ENCODE measurements around the gene SKA3.
"Not testable (repeated sequence)": the region's sequence is repeated elsewhere in the genome, so short reads cannot be mapped to it uniquely, and the experiment has no call there.

SKA3 gene

DNA sequence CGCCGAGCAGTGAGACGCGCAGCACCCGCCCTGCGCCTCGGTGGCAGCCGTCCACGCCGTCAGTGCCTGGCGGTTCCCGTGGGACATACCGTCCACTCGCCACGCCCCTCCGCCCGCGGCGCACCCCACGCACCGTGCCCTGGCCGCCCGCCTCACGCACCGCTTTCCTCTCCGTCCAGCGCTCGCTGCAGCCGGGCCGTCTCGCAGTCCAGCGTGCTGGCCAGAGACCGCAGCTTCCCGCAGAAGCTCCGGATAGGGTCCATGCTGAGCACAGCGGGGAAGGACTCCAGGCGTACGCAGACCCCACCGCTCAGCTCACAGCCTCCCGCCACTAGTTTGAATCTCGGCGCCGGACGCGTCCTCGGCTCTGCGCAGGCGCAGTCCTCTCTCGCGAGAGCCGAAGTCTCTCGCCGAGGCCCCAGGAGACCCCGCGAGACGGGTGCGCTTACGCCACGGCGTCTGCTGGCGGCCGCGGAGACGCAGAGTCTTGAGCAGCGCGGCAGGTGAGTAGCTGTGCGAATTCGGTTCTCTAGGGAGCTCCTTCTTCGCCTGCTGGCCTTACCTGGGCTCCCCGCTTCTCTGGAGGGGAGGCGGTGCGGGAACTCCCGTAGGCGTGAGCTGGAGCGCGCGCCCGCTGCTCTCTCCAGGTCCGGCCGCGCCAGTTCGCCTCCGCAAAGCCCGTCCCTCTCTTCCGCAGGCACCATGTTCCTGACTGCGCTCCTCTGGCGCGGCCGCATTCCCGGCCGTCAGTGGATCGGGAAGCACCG, at the start of gene SKA3, which contains the start of gene MRPL57:
Gene SKA3 (minus strand): TSS at position 338 of the 767 bp plus-strand sequence. CDS start 75 bp downstream, at position 263.
Gene MRPL57 (plus strand): TSS at position 444 of the 767 bp plus-strand sequence. CDS start 259 bp downstream, at position 703.
- peak; percentile 92 for DNase-seq (ENCODE audit: low read depth)

DNA sequence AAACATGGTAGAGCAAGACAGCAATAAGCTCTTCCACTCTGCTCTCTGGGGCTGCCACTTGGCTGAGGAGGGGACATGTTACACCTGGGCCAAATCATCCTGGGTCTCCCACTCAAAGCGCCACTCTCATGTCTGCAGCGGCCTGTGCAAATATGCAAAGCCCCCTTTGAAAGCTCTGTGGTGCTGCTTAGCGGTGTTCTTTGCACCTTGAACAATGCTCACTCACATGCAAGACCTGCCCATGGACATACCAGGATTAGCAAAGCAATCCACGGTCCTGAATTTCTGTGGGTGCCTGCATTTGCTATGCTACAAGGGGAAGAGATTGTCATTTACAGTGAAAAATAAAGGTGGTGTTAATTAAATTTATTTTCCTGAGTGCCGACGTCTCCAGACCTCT, 48.7 kb upstream of the SKA3 start:
- no peak for DNase-seq (ENCODE audit: low read depth)

DNA sequence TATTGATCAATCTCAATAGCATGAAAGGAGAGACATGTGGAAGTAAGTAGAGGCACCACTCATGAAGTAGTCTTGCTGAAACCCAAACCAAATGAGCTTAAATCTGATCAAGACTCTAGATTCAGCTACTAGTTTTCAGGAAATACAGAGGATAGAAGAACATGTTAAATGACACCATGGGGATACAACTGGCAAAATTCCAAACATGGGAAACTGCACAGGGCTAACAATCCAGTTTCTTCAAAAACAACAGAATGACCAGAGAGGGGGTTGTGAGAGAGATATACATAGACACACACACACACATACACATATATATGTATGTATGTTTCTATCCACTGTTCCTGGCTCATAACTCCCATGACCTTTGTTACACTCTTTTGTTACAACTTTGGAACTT, 44.9 kb upstream of the SKA3 start:
- DNase-seq (ENCODE audit: low read depth), result no peak

DNA sequence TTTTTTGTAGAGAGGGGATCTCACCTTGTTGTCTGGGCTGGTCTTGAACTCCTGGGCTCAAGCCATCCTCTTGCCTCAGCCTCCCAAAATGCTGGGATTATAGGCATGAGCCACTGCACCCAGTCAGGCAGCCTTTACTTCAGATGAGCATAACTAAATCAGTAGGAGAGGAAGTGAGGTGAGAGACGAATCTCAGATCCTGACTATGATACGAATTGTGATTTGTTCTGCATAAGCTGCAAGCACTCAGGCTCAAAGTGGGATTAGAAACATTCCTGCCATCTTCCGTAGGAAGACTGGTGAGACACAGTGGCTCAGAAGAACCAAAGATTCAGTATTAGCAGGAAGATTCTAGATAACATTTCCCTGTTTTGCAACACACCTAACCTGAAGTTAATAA, 43.4 kb upstream of the SKA3 start:
- DNase-seq (ENCODE audit: low read depth), result not testable (repeated sequence)

DNA sequence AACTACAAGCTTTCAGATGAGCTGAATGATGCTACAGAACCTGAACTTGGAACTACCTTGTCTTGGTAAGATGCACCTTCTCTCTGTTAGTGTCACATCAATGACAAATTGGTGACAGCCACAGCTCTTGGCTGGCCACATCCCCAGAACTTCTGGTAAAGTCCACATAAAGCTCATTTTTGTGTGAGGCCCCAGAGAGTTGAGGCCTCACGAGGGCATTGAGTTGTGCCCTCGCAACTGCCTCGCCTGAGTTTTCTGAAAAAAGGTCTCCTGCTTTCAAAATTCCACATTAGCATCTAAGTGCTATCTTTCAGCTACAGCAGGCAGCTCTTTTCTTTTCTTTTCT, 42.7 kb upstream of the SKA3 start:
- DNase-seq (ENCODE audit: low read depth), result no peak

DNA sequence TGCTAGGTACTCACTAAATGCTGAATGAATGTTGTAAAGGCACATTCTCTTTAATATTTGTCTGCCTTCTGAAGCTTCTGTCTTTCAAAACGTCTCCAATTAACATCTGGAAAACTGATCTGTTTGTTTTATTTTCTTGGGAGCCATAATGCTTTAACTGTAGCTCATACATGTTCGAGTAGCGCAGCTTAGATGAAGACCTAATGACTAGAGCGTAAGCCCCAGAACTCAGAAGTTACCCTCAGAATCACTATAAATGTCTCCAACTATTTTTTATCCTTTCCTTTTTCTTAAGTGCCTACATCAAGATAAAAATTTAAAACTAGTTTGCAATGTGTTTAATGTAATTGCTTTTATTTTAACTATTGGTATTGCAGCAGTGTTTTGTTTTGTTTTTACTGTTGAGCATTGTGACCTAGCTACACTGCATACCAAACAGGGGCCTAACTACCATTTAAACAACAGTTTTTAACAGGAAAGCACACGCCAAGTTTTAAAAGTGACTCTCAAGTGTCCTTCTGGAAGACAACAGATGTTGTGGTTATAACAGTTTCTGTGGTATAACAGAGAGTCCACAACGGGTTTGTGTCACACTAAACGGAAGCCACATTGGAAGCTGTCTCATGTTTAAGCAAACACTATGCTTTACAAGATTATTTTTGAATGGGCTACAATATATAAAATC, 42.1 kb upstream of the SKA3 start:
- DNase-seq (ENCODE audit: low read depth), result no peak

DNA sequence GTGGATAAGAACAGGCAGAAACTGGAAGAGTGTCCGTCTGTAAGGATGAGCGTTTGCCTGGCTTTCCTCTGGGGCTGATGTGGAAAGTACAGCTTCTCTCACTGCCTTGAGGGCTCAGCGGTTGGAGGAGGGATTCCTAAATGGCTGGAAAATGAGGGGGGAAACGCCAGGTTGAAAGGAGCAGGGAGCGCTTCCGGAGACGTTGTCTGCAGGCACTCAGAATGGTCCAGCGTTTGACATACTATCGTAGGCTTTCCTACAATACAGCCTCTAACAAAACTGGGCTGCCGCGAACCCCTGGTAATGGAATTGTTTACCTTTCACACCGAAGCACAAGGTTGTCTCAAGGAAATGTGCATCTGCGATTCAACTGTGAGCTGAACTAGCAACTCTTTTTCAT, 40.0 kb upstream of the SKA3 start:
- DNase-seq (ENCODE audit: low read depth), result no peak

DNA sequence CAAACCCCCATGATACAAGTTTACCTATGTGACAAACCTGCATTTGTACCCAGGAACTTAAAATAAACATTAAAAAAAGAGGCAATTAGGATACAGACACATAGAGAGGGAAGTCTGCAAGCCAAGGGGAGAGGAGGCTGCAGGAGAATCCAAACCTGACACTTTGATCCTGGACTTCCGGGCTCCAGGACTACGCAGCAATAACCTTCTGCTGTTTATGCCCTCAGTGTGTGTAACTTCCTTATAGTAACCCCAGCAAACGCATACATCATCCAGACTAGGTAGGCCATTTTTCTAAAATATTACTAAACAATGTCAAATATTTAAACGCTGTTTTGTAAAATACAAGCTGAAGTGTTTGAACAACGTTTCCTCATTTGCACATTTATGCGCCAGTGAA, 39.1 kb upstream of the SKA3 start:
- not testable (repeated sequence) for DNase-seq (ENCODE audit: low read depth)

DNA sequence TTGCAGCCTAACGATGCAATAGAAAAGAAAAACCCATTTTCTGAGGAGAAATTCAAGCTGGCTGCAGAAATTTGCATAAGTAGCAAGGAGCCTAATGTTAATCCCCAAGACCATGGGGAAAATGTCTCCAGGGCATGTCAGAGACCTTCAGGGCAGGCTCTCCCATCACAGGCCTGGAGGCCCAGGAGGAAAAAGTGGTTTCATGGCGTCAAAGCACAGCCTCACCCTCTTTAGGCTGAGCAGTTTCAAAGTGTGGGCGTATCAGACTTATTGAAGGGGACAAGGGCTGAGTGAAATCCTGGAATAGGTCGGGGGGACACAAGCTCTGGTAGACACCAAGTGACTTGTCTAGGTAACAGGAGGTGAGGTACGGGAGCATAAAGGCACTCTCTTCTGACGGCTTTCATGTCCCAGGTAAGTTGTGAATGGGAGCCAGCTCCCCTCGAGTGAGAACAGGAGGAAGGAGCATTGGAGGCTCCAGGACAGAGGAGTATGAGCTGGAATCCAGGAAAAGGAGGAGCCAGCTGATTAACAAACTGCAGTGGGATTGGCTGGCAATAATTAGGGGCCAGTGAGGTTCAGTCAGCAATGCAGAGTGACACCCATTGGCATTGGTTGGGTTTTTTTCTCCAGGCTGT, 35.9 kb upstream of the SKA3 start:
- no peak for DNase-seq (ENCODE audit: low read depth)

DNA sequence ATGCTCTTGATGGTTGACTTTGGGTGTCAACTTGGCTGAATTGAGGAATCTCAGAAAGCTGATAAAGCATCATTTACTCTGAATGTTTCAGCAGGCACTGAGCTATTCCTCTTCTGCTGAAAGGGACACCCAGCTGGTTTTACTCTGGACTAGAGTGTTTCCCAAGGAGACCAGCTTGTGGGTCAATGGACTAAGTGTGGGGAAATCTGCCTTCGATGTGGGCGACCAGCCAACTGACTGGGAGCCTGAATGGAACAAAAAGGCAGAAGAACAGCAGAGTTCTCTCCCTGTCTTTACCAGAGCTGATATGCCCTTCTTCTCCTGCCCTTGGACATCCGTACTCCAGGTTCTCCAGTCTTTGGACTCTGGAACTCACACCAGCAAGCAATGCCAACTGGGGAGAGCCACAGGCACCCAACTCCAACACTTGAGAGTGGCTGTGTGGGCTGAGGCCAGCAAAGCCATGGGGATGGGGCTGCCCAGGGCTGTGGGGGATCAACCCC, 32.4 kb upstream of the SKA3 start:
- DNase-seq (ENCODE audit: low read depth), result peak; percentile 12

DNA sequence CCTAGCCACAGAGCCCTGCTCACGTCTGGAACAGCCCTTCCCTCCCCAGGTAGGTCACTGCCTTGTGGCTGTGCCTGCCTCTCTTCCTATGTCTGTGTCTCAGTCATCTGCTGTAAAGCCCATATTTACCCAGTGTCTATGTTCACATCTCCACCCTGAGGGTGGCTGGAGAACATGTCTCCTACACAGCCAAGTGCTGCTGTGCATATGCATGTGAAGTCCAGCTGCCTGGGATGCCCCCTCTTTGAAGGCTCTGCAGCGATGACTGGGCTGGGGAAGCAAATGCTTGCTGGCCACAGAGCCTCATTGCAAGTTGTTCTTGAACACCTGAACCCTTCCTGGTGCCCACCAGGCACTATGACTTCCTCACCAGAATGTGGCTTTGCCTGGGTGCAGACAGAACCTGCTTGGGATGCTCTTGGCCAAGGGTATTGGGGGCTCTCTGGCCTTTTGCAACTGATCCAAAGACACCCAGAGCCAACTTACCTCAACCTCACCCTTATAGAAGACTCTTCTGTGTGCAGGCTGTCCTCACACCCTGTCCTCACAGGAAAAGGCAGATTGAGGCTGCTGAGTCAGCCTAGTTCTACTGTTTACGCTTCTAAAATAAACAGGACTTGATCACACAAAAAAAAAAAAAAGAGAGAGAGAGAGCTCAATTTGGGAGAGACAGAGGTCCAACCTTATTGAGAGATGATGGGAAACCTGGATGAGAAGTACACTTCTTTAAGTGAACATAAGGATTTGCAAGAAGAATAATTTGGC, 26.6 kb upstream of the SKA3 start:
- DNase-seq (ENCODE audit: low read depth), result peak; percentile 50

DNA sequence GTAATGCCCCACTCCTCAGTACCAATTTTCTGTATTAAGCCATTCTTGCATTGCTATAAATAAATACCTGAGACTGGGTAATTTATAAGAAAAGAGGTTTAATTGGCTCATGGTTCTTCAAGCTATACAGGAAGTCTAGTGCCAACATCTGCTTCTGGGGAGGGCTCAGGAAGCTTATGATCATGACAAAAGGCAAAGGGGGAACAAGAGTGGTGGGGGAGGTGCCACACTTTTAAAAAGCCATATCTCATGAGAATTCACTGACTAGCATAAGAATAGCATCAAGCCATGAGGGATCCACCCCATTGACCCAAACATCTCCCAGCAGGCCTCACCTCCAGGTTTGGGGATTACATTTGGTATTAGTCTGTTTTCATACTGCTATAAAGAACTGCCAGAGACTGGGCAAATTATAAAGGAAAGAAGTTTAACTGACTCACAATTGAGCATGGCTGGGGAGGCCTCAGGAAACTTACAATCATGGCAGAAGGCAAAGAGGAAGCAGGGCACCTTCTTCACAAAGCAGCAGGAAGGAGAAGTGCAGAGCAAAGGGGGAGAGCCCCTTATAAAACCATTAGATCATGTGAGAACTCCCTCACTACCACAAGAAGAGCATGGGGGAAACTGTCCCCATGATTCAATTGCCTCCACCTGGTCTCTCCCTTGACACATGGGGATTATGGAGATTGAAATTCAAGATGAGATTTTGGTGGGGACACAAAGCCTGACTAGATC, 25.3 kb upstream of the SKA3 start:
- not testable (repeated sequence) for DNase-seq (ENCODE audit: low read depth)

DNA sequence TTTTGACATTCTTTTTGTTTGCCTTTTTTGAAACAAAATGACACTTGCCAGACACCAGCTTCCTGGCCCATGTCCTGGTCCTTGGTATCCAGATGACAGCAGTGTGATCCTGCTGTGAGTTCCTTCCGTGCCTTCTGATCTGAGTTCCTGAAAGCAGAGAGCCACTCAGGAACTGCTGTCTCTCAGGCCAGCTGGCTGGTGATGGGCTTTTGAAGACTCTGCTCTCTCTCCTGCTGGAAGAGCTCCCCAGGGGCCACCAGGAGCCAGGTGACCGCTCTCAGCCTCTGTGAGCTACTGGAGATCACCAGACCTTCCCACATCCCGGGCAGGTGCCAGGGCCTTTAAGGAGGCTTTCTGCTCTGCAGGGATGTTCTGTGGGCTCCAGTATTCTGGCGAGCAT, 22.0 kb upstream of the SKA3 start:
- not testable (repeated sequence) for DNase-seq (ENCODE audit: low read depth)

DNA sequence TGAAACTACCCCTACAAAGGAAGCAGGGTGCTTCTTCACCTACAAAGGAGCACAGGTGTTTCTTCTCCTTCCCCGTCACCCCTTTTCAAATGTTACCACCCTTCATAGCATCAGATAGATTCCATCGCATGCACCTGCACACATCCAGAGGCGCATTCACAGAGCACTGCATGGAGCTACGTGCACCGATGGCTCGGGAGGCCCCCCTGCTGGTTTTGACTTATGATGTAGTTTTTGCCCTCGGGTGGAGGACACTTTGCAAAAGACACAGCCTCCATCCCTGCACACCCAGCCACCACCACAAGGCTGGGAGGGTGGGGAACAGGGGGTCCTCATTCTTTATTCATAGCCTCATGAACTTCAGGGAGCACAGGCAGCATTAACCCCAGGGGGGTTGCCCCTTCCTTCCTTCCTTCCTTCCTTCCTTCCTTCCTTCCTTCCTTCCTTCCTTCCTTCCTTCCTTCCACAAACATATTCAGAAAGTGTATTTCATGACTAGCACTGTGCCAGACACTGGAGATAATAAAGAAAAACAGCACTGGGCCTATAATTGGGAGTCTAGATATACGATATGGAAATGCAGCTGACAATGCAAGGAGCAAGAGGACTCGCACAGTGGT, 21.4 kb upstream of the SKA3 start:
- not testable (repeated sequence) for DNase-seq (ENCODE audit: low read depth)

DNA sequence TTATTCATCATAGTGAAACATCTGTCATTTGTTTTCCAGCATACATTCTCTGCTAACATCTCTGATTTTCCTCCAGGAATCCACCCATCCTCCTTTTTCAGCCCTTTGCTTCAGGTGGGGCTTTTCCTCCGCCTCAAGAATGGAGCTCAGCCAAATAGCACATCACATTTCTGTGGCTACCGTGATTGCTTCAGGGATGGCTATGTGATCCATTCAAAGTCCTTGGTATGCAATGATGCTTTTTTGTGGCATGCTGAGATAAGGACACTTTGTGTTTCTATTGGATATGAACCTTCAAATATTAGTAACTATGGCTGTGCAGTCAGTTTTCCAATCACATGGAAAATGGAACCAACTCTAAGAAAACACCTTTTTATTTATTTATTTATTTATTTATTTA, 18.4 kb upstream of the SKA3 start:
- DNase-seq (ENCODE audit: low read depth), result peak; percentile 71

DNA sequence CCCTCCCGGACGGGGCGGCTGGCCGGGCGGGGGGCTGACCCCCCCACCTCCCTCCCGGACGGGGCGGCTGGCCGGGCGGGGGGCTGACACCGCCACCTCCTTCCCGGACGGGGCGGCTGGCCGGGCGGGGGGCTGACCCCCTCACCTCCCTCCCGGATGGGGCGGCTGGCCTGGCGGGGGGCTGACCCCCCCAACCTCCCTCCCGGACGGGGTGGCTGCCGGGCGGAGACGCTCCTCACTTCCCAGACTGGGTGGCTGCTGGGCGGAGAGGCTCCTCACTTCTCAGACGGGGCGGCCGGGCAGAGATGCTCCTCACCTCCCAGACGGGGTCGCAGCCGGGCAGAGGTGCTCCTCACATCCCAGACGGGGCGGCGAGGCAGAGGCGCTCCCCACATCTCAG, 10.1 kb upstream of the SKA3 start:
- not testable (repeated sequence) for DNase-seq (ENCODE audit: low read depth)

DNA sequence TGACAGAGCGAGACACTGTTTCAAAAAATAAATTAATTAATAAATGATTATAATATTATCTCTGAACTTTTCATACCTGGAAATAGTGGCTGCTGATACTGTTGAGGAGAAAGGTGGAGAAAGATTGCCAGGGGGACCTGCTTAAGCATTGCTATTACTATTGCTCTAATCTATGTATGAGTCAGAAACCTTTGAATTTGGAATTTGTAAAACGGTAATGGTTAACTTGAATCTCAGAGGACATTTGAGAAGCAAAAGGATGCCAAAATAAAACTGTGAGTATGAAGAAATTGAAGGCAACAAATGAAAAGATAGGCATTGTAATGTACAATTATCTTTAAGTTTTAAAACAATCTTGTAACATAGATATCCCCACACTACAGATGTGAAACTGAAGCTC, 5.3 kb upstream of the SKA3 start:
- DNase-seq (ENCODE audit: low read depth), result no peak

DNA sequence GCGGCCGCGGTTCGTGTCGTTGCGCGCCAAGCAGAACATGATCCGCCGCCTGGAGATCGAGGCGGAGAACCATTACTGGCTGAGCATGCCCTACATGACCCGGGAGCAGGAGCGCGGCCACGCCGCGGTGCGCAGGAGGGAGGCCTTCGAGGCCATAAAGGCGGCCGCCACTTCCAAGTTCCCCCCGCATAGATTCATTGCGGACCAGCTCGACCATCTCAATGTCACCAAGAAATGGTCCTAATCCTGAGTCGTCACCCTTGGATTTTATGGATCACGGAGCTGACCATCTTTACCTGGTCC, 581 bp upstream of the SKA3 start:
- DNase-seq (ENCODE audit: low read depth), result no peak

DNA sequence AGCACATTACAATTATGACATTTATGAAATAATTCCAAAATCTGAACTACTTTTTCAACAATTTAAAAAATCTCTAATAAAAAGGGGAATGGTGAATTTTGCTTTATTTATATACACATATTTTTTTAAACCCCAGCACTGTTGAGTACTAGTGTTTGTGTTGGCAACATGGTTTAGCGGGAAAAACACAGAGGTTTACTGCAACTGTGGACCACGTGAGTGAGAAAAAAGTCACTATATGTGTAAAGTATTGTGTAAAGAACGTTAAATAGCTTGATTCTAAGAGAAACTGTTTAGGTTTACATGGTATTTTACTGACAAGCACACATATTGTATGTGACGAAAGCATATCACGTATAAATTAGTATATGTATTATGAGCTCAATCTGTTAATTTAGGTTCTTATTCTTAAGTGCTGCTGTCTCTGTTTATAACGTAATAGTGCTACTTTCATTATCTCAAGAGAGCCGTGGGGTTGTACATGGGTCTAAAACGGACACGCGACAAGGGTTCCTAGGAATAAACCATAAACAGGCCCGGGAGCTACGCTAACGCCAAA, 617 bp downstream of the SKA3 start:
- peak; percentile 49 for DNase-seq (ENCODE audit: low read depth)

DNA sequence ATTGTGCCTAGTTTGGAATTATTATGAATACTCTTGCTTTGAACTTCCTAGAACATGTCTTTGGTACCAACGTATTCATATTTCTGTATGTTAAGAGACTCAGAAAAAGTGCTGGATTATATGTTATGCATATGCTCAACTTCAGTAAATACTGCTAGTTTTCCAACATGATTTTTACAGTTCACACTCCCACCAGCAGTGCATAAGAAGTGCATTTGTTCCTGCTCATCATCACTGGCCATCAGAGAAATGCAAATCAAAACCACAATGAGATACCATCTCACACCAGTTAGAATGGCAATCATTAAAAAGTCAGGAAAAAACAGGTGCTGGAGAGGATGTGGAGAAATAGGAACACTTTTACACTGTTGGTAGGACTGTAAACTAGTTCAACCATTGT, 2.6 kb downstream of the SKA3 start:
- not testable (repeated sequence) for DNase-seq (ENCODE audit: low read depth)

DNA sequence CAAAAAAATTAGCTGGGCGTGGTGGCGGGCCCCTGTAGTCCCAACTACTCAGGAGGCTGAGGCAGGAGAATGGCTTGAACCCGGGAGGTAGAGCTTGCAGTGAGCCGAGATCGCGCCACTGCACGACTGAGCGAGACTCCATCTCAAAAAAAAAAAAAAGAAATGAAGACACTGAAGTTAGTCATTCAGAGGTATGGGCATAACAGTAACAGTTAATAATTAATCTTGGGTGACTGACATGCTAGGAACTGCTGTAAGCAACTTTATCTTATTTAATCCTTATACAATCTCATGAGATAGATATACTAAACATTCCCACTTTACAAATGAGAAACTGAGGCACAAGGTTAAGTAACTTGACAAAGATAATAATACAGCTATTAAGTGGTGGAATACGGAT, 4.9 kb downstream of the SKA3 start:
- DNase-seq (ENCODE audit: low read depth), result no peak
